ENCODE measurements around the gene CRYBB1. TPM values are rescaled to one million over a fixed set of nuclear protein-coding genes. Genes with fewer than 3 reads are reported as not detected.

Gene CRYBB1
- not detected in 2 replicates for total RNA-seq

- no peak within 1 kb of the TSS for H3K4me3 ChIP-seq (ENCODE audit: low read depth, low read length)
- TF ChIP-seq, protein P1, sequence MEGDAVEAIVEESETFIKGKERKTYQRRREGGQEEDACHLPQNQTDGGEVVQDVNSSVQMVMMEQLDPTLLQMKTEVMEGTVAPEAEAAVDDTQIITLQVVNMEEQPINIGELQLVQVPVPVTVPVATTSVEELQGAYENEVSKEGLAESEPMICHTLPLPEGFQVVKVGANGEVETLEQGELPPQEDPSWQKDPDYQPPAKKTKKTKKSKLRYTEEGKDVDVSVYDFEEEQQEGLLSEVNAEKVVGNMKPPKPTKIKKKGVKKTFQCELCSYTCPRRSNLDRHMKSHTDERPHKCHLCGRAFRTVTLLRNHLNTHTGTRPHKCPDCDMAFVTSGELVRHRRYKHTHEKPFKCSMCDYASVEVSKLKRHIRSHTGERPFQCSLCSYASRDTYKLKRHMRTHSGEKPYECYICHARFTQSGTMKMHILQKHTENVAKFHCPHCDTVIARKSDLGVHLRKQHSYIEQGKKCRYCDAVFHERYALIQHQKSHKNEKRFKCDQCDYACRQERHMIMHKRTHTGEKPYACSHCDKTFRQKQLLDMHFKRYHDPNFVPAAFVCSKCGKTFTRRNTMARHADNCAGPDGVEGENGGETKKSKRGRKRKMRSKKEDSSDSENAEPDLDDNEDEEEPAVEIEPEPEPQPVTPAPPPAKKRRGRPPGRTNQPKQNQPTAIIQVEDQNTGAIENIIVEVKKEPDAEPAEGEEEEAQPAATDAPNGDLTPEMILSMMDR (conservative IDR thresholded peaks at IDR 0.05; ENCODE audit: low read depth, low read length): no peak
- DNase-seq (ENCODE audit: low read depth): no peak
Measured at GRCh38 chr22:26617271-26618199, at the start of gene CRYBB1. Gene CRYBB1, minus strand, starts transcription at chr22:26618027. Its CDS starts 1,708 bp downstream, at chr22:26616319.

- DNase-seq (ENCODE audit: low read depth): no peak
- H3K4me3 ChIP-seq (ENCODE audit: low read depth, low read length): no peak overlapping the region
- TF ChIP-seq, protein P1 (conservative IDR thresholded peaks at IDR 0.05; ENCODE audit: low read depth, low read length): no peak
Measured at GRCh38 chr22:26667140-26667539, 49.3 kb upstream of the CRYBB1 start.

- no peak overlapping the region for H3K4me3 ChIP-seq (ENCODE audit: low read depth, low read length)
- TF ChIP-seq, protein P1 (conservative IDR thresholded peaks at IDR 0.05; ENCODE audit: low read depth, low read length): no peak
Measured at GRCh38 chr22:26665813-26666231, 48.0 kb upstream of the CRYBB1 start.

GRCh38 chr22:26663374-26663923 is 45.6 kb upstream of the CRYBB1 start:
- TF ChIP-seq, protein P1 (conservative IDR thresholded peaks at IDR 0.05; ENCODE audit: low read depth, low read length): no peak
- DNase-seq (ENCODE audit: low read depth): no peak
- no peak overlapping the region for H3K4me3 ChIP-seq (ENCODE audit: low read depth, low read length)

More at GRCh38 chr22:26665813-26666231, 48.0 kb upstream of the CRYBB1 start:
- no peak for DNase-seq (ENCODE audit: low read depth)

- no peak overlapping the region for H3K4me3 ChIP-seq (ENCODE audit: low read depth, low read length)
- DNase-seq (ENCODE audit: low read depth): no peak
- TF ChIP-seq, protein P1 (conservative IDR thresholded peaks at IDR 0.05; ENCODE audit: low read depth, low read length): no peak
Measured at GRCh38 chr22:26662160-26662559, 44.3 kb upstream of the CRYBB1 start.

GRCh38 chr22:26660961-26661578 is 43.2 kb upstream of the CRYBB1 start:
- no peak for DNase-seq (ENCODE audit: low read depth)
- H3K4me3 ChIP-seq (ENCODE audit: low read depth, low read length): no peak overlapping the region
- TF ChIP-seq, protein P1 (conservative IDR thresholded peaks at IDR 0.05; ENCODE audit: low read depth, low read length): no peak
